HG03066 (cell line): Measurements from ENCODE around the gene PEX12.
"Not testable (repeated sequence)": the region's sequence is repeated elsewhere in the genome, so short reads cannot be mapped to it uniquely, and the experiment has no call there.

Experiments used
- ATAC-seq: cut with Tn5 transposase; IDR thresholded peaks from one replicate; pipeline ENCODE4 v1.9.1; 2021; ENCODE audit warnings: low read depth; ENCODE audit not compliant: unreplicated experiment

The PEX12 gene

DNA sequence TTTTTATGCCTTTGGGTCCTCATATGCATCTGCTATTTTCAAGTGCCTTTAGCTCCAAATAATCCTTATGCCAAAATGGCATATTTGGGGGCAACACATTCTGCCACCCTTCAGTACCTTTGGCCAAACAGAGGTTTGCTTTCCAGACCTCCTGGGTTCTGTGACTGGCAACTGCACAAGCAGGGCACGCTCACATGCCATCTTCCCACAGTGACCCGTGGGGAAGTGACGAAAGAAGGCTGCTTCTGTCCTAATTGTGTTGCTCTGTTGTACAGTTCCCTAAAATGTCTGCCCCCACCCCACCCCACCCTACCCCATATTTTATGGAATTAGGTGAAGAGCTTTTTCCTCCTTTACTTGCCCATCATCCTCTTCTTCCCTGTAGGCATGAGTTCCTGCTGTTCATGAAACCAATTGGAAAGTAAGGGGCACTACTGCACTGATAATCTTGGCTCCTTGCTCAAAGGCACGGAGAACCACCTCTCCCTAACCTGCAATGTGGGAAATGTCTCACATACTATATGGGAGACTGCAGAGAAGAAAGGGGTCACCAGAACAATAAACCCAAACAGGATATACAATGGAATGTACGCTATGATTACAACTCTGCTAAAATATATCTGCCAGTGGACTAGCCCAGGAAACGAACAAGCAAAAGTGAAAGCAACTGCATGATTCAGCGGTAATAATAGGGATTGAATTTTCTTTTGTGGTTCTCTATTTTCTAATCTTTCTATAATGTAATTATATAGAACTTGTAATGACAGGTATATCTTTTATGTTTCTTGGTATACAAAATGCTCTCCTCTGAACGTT, 37.6 kb downstream of the PEX12 start:
- ATAC-seq, result no peak

DNA sequence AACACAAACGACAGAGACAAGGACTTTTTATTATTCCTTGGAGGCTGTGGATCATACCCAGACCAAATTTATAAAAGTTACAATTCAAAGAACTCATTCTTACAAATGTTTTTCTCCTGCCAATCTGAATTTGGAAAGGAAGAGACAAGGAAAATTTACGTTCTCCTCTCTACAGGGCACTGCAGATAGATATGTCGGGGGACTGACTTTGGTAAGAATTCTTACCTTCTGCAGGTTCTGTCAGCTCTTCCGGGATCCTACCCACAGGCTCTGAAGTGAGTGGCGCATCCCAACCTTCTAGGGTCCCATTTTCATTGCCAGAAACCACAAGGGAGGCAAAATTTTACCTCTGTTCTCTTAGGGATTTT, 38.7 kb downstream of the PEX12 start:
- no peak for ATAC-seq

GRCh38 chr17:35537601-35538141, 40.7 kb downstream of the PEX12 start, which contains the start of gene SLFN12L:
TSS of gene SLFN12L (minus strand) at chr17:35537678. CDS start at chr17:35522364, 15,314 bp downstream.
- ATAC-seq, result peak; percentile 43

DNA sequence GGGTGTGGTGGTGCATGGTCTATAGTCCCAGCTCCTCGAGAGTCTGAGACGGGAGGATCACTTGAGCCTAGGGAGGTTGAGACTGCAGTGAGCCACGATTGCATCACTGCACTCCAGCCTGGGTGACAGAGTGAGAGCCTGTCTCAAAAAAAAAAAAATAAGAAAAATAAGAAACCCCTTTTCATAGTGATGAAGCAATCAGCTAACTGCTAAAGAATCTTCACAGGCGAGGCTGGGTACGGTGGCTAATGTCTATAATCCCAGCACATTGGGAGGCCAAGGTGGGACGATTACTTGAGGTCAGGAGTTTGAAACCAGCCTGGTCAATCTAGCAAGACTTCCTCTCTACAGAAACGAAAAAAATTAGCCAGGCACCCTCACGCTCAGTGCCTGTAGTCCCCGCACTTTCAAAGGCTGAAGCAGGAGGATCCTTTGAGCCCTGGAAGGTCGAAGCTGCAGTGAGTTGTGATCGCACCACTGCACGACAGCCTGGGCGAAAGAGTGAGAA, 41.7 kb downstream of the PEX12 start:
- no peak for ATAC-seq

GRCh38 chr17:35535406-35535805, 43.0 kb downstream of the PEX12 start:
- not testable (repeated sequence) for ATAC-seq

- ATAC-seq, result no peak
Observed at GRCh38 chr17:35534576-35535093, 43.7 kb downstream of the PEX12 start.

- ATAC-seq, result no peak
Observed at GRCh38 chr17:35531160-35531559, 47.2 kb downstream of the PEX12 start.

DNA sequence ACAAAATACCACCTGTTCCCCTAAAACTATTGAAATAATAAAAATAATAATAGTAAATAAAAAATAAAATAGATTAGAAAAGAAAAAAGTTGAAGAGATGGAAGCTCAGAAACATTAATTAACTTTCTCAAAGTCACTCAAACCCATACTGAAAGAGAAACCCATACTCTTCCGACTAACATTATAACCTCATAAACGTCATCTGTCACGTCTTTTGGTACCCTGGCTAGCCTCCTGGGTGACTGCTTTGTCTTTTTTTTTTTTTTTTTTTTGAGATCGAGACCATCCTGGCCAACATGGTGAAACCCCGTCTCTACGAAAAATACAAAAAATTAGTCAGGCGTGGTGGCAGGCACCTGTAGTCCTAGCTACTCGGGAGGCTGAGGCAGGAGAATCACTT, 48.5 kb downstream of the PEX12 start:
- no peak for ATAC-seq

DNA sequence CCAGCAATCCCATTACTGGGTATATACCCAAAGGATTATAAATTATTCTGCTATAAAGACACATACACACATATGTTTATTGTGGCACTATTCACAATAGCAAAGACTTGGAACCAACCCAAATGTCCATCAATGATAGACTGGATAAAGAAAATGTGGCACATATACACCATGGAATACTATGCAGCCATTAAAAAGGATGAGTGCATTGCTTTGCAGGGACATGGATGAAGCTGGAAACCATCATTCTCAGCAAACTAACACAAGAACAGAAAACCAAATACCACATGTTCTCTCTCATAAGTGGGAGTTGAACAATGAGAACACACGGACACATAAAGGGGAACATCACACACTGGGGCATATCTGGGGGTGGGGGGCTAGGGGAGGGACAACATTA, 49.0 kb downstream of the PEX12 start:
- not testable (repeated sequence) for ATAC-seq
